ENCODE measurements around the gene ELAVL3. TPM values are rescaled to one million over a fixed set of nuclear protein-coding genes. Genes with fewer than 3 reads are reported as not detected.

Gene ELAVL3
- total RNA-seq, 1 experiment from 2014 or later: 1.4 TPM

- TF ChIP-seq JAZF1 (CRISPR knock-in tag; IDR thresholded peaks at IDR 0.05) (no peak), RORB (CRISPR knock-in tag; IDR thresholded peaks at IDR 0.05) (no peak), JUN (CRISPR knock-in tag; IDR thresholded peaks at IDR 0.05) (peak; percentile 53; the same call in 1 of the 2 replicates), ETV6 (CRISPR knock-in tag; IDR thresholded peaks at IDR 0.05) (peak; percentile 47; the same call in 1 of the 2 replicates), NR3C1 (CRISPR knock-in tag; conservative IDR thresholded peaks at IDR 0.05; ENCODE audit: low read depth) (no peak), NR2C2 (CRISPR knock-in tag; IDR thresholded peaks at IDR 0.05) (no peak), SOX15 (CRISPR knock-in tag; IDR thresholded peaks at IDR 0.05) (no peak), ZNF219 (CRISPR knock-in tag; IDR thresholded peaks at IDR 0.05; ENCODE audit: borderline replicate concordance) (no peak), ZNF416 (CRISPR knock-in tag; IDR thresholded peaks at IDR 0.05) (peak; percentile 92), ZNF317 (CRISPR knock-in tag; IDR thresholded peaks at IDR 0.05; ENCODE audit: borderline replicate concordance, low read depth) (no peak), E2F5 (CRISPR knock-in tag; IDR thresholded peaks at IDR 0.05) (no peak), ATF2 (CRISPR knock-in tag; IDR thresholded peaks at IDR 0.05; ENCODE audit: borderline replicate concordance, low read depth) (no peak), TEAD1 (CRISPR knock-in tag; IDR thresholded peaks at IDR 0.05) (0 out of 2 replicates have a peak, but pooled peaks have one; percentile 52), ZNF263 (CRISPR knock-in tag; IDR thresholded peaks at IDR 0.05; ENCODE audit: low read depth) (no peak), ATF1 (CRISPR knock-in tag; IDR thresholded peaks at IDR 0.05) (peak; percentile 84; the same call in 1 of the 2 replicates), ZNF532 (CRISPR knock-in tag; IDR thresholded peaks at IDR 0.05; ENCODE audit: borderline replicate concordance) (no peak), IRF1 (CRISPR knock-in tag; IDR thresholded peaks at IDR 0.05) (no peak), GRHL2 (CRISPR knock-in tag; IDR thresholded peaks at IDR 0.05; ENCODE audit: insufficient replicate concordance, severe bottlenecking) (no peak)
- TF ChIP-seq, protein P1, sequence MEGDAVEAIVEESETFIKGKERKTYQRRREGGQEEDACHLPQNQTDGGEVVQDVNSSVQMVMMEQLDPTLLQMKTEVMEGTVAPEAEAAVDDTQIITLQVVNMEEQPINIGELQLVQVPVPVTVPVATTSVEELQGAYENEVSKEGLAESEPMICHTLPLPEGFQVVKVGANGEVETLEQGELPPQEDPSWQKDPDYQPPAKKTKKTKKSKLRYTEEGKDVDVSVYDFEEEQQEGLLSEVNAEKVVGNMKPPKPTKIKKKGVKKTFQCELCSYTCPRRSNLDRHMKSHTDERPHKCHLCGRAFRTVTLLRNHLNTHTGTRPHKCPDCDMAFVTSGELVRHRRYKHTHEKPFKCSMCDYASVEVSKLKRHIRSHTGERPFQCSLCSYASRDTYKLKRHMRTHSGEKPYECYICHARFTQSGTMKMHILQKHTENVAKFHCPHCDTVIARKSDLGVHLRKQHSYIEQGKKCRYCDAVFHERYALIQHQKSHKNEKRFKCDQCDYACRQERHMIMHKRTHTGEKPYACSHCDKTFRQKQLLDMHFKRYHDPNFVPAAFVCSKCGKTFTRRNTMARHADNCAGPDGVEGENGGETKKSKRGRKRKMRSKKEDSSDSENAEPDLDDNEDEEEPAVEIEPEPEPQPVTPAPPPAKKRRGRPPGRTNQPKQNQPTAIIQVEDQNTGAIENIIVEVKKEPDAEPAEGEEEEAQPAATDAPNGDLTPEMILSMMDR (IDR thresholded peaks at IDR 0.05): no peak
- TF ChIP-seq, protein P2, sequence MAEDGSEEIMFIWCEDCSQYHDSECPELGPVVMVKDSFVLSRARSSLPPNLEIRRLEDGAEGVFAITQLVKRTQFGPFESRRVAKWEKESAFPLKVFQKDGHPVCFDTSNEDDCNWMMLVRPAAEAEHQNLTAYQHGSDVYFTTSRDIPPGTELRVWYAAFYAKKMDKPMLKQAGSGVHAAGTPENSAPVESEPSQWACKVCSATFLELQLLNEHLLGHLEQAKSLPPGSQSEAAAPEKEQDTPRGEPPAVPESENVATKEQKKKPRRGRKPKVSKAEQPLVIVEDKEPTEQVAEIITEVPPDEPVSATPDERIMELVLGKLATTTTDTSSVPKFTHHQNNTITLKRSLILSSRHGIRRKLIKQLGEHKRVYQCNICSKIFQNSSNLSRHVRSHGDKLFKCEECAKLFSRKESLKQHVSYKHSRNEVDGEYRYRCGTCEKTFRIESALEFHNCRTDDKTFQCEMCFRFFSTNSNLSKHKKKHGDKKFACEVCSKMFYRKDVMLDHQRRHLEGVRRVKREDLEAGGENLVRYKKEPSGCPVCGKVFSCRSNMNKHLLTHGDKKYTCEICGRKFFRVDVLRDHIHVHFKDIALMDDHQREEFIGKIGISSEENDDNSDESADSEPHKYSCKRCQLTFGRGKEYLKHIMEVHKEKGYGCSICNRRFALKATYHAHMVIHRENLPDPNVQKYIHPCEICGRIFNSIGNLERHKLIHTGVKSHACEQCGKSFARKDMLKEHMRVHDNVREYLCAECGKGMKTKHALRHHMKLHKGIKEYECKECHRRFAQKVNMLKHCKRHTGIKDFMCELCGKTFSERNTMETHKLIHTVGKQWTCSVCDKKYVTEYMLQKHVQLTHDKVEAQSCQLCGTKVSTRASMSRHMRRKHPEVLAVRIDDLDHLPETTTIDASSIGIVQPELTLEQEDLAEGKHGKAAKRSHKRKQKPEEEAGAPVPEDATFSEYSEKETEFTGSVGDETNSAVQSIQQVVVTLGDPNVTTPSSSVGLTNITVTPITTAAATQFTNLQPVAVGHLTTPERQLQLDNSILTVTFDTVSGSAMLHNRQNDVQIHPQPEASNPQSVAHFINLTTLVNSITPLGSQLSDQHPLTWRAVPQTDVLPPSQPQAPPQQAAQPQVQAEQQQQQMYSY (CRISPR knock-in tag; IDR thresholded peaks at IDR 0.05): no peak
- TF ChIP-seq, protein P3, sequence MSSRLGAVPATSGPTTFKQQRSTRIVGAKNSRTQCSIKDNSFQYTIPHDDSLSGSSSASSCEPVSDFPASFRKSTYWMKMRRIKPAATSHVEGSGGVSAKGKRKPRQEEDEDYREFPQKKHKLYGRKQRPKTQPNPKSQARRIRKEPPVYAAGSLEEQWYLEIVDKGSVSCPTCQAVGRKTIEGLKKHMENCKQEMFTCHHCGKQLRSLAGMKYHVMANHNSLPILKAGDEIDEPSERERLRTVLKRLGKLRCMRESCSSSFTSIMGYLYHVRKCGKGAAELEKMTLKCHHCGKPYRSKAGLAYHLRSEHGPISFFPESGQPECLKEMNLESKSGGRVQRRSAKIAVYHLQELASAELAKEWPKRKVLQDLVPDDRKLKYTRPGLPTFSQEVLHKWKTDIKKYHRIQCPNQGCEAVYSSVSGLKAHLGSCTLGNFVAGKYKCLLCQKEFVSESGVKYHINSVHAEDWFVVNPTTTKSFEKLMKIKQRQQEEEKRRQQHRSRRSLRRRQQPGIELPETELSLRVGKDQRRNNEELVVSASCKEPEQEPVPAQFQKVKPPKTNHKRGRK (CRISPR knock-in tag; IDR thresholded peaks at IDR 0.05; ENCODE audit: borderline replicate concordance): no peak
- TF ChIP-seq, protein P4, sequence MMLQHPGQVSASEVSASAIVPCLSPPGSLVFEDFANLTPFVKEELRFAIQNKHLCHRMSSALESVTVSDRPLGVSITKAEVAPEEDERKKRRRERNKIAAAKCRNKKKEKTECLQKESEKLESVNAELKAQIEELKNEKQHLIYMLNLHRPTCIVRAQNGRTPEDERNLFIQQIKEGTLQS (CRISPR knock-in tag; conservative IDR thresholded peaks at IDR 0.05): no peak
- TF ChIP-seq, protein P5, sequence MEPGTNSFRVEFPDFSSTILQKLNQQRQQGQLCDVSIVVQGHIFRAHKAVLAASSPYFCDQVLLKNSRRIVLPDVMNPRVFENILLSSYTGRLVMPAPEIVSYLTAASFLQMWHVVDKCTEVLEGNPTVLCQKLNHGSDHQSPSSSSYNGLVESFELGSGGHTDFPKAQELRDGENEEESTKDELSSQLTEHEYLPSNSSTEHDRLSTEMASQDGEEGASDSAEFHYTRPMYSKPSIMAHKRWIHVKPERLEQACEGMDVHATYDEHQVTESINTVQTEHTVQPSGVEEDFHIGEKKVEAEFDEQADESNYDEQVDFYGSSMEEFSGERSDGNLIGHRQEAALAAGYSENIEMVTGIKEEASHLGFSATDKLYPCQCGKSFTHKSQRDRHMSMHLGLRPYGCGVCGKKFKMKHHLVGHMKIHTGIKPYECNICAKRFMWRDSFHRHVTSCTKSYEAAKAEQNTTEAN (CRISPR knock-in tag; IDR thresholded peaks at IDR 0.05): no peak
Measured at GRCh38 chr19:11505504-11506100, 24.8 kb upstream of the ELAVL3 start, which contains the start of gene ZNF653 (continued).

Measured in WTC11 (cell line).